HepG2 (cell line): ENCODE results near the gene OBSL1. TPM values are rescaled to one million over a fixed set of nuclear protein-coding genes. Genes with fewer than 3 reads are reported as not detected.

Experiments used
- ATAC-seq: fragments of 200-7000 bp; cut with Tn5 transposase; 3 replicates; pipeline ENCODE4 v1.9.1; 2020; ENCODE audit warnings: mild to moderate bottlenecking, moderate library complexity
- BruUV-seq: library from RNA; stranded (reverse); fragments of 400-500 nt; replicated peaks from 2 replicates; lab custom pipeline; 2021; lab: Mats Ljungman, UMichigan
- CTCF ChIA-PET: fragments of 300-600 bp; formaldehyde crosslinking; extraction: SDS; loops from one replicate; lab custom pipeline; 2021; ENCODE audit warnings: low total read pairs, inconsistent platforms, low intra/inter-chr PET ratio; lab: Yijun Ruan, JAX
- POLR2A ChIA-PET: fragments of 350-600 bp; sonication (Branson Sonifier 250); formaldehyde crosslinking; loops from one replicate; lab custom pipeline; 2020; ENCODE audit warnings: antibody characterized with exemption, inconsistent platforms; lab: Yijun Ruan, JAX
- DNase-seq: peaks from one replicate; pipeline ENCODE4 v3.0.0-alpha.2; 2015; ENCODE audit warnings: low spot score
- FAIRE-seq: peaks from 3 replicates; lab custom pipeline; 2011; peaks lifted over from hg19 to GRCh38; lab: Jason Lieb, UNC
- H2AFZ ChIP-seq: one replicate; pipeline ENCODE4 v1.6.1; 2011; ENCODE audit warnings: low read length, inconsistent platforms
- H3K27ac ChIP-seq: fragments of 300-600 bp; 3 replicates; pipeline ENCODE4 v1.8.0; 2011; ENCODE audit warnings: mixed run types, mild to moderate bottlenecking, mixed read lengths, low read length, inconsistent platforms; ENCODE audit not compliant: insufficient read depth; ENCODE audit errors: extremely low read length
- H3K27me3 ChIP-seq, 2 experiments: fragments of 200-600 bp in 1 of 2; 2 replicates in 1 of 2; 3 replicates in 1 of 2; pipeline versions ENCODE4 v1.6.0 to v1.8.0; 2011; ENCODE audit warnings: low read length in 2 of 2, mild to moderate bottlenecking in 2 of 2, moderate library complexity in 2 of 2, inconsistent platforms in 1 of 2; ENCODE audit not compliant: insufficient read depth in 2 of 2, control insufficient read depth in 1 of 2
- H3K36me3 ChIP-seq, 2 experiments: fragments of 200-600 bp in 1 of 2; replicated peaks in 1 of 2; 2 replicates in 1 of 2; 3 replicates in 1 of 2; pipeline versions ENCODE4 v1.5.1 to v1.8.0; 2011; ENCODE audit warnings: low read length in 2 of 2, inconsistent platforms in 1 of 2; ENCODE audit not compliant: insufficient read depth in 2 of 2, control insufficient read depth in 1 of 2
- H3K4me1 ChIP-seq: 2 replicates; pipeline ENCODE4 v1.5.1; 2012; ENCODE audit warnings: low read length, inconsistent platforms; ENCODE audit not compliant: insufficient read depth
- H3K4me2 ChIP-seq: 2 replicates; pipeline ENCODE4 v1.6.0; 2011; ENCODE audit warnings: low read depth, low read length, inconsistent platforms
- H3K4me3 ChIP-seq, 3 experiments: fragments of 200-600 bp in 1 of 3; sonication (generic), shearing (Covaris generic) in 1 of 3; replicated peaks in 1 of 3; 2 replicates each; pipeline ENCODE4 v1.5.1; 2011 to 2016; ENCODE audit warnings: low read length in 3 of 3, inconsistent platforms in 2 of 3, low read depth in 2 of 3, mild to moderate bottlenecking in 2 of 3, control low read depth in 1 of 3, mixed read lengths in 1 of 3; ENCODE audit not compliant: insufficient read depth in 1 of 3
- H3K79me2 ChIP-seq: one replicate; pipeline ENCODE4 v1.6.1; 2011; ENCODE audit warnings: low read length, inconsistent platforms; ENCODE audit not compliant: insufficient read depth
- H3K9ac ChIP-seq: 2 replicates; pipeline ENCODE4 v1.6.0; 2011; ENCODE audit warnings: mild to moderate bottlenecking, low read depth, low read length, inconsistent platforms; ENCODE audit not compliant: insufficient read depth
- H3K9me3 ChIP-seq: 2 replicates; pipeline ENCODE4 v1.5.1; 2012; ENCODE audit warnings: mild to moderate bottlenecking, low read length
- H4K20me1 ChIP-seq: 2 replicates; pipeline ENCODE4 v1.6.0; 2011; ENCODE audit warnings: inconsistent platforms, mild to moderate bottlenecking, low read length, moderate library complexity; ENCODE audit not compliant: insufficient read depth
- ARNT2 ChIP-seq: sonication (generic); formaldehyde crosslinking; IDR thresholded peaks from 2 replicates; pipeline ENCODE4 v1.8.0; 2022; ENCODE audit warnings: mild to moderate bottlenecking, low read depth, missing genetic modification reagents, moderate library complexity
- KLF9 ChIP-seq: IDR thresholded peaks from 2 replicates; pipeline ENCODE4 v1.6.1; 2016; ENCODE audit warnings: low read depth
- RBM22 ChIP-seq: fragments of 200-400 bp; formaldehyde crosslinking; optimal IDR thresholded peaks from 2 replicates; pipeline ENCODE3; 2017; ENCODE audit warnings: mild to moderate bottlenecking, low read length, moderate library complexity
- SIX4 ChIP-seq: sonication (generic); formaldehyde crosslinking; IDR thresholded peaks from 2 replicates; pipeline ENCODE4 v1.4.0; 2020; ENCODE audit warnings: missing genetic modification reagents
- ZNF552 ChIP-seq: sonication (generic); formaldehyde crosslinking; IDR thresholded peaks from 2 replicates; pipeline ENCODE4 v1.9.0; 2022; ENCODE audit warnings: missing genetic modification reagents, mild to moderate bottlenecking, borderline replicate concordance
- WGBS: methylation state at CpG from one replicate; pipeline ENCODE4 v1.1.6; 2017; ENCODE audit warnings: low lambda C conversion rate; 5-methylcytosine and 5-hydroxymethylcytosine counted together
- in situ Hi-C: cut with HindIII; loops from 2 replicates; pipeline ENCODE4 v1.10.0; 2017; ENCODE audit warnings: low pct_unique_long_range_greater_than_20kb; ENCODE audit not compliant: extremely low pct_ligation_motif_present
- intact Hi-C: fragments of 100-400 bp; cut with micrococcal nuclease; formaldehyde crosslinking; loops from one replicate; pipeline ENCODE4 v1.10.0; 2022; ENCODE audit not compliant: unreplicated experiment
- polyA plus RNA-seq, 8 experiments: library from polyadenylated mRNA; depleted of rRNA in 3 of 8; stranded (reverse) in 7 of 8; unstranded in 1 of 8; fragments of >200 nt; fragmentation: Illumina TruSeq in 4 of 8; extraction: Trizol in 4 of 8; gene quantifications; 2 replicates each; pipeline versions ENCODE4 v1.2.1 to v1.2.3, GENCODE V29; 2011 to 2016; ENCODE audit warnings: low read depth in 4 of 8, missing spikeins in 1 of 8, mixed read lengths in 1 of 8; ENCODE audit not compliant: insufficient read depth in 1 of 8
- total RNA-seq, 5 experiments: library from RNA; depleted of rRNA; stranded (reverse); fragments of >200 nt; fragmentation: Illumina TruSeq; extraction: Trizol; gene quantifications; 2 replicates each; pipeline ENCODE4 v1.2.3, GENCODE V29; 2016; ENCODE audit warnings: low read depth in 1 of 5
- TF ChIP-seq, protein P1 (sequence below): sonication (generic); formaldehyde crosslinking; IDR thresholded peaks from 2 replicates; pipeline ENCODE4 v1.8.1; 2023; ENCODE audit warnings: mild to moderate bottlenecking, missing genetic modification reagents
- TF ChIP-seq, protein P2 (sequence below): IDR thresholded peaks from 2 replicates; pipeline ENCODE4 v1.6.1; 2016
- TF ChIP-seq, protein P3 (sequence below): sonication (generic); formaldehyde crosslinking; IDR thresholded peaks from 2 replicates; pipeline ENCODE4 v1.9.0; 2022; ENCODE audit warnings: missing genetic modification reagents, mild to moderate bottlenecking, borderline replicate concordance
- TF ChIP-seq, protein P4 (sequence below): IDR thresholded peaks from 2 replicates; pipeline ENCODE4 v1.6.1; 2016; ENCODE audit warnings: missing compliant biosample characterization, missing genetic modification reagents, borderline replicate concordance
- TF ChIP-seq, protein P5 (sequence below): sonication (generic); formaldehyde crosslinking; IDR thresholded peaks from 2 replicates; pipeline ENCODE4 v1.4.0; 2020; ENCODE audit warnings: missing genetic modification reagents

Gene OBSL1
- total and polyA plus RNA-seq, 2 of the 13 experiments (the other 11 are each of a cell fraction or from before 2014, with no cell fraction given): 86.7 to 218 TPM

DNA sequence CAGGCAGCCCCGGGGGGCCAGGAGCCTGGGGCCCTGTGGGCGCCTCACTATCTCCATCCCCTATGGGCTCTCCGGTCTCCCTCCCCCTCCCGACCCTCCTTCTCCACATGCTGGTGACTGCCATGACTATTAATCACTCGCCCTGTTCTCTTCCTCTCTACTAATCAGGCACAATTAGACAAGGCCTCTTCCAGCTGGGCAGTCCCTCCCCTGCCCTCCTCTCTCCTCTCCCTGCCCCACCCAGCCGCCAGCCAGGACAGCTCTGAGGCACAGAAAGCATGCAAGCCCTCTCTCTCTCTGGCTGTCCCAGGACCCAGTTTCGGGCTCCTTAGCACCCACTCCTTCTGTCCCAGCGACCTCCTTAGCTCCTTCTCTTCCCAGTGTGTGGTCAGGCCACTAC lies 51.3 kb downstream of the OBSL1 start (continued):
- TF ChIP-seq, protein P1, sequence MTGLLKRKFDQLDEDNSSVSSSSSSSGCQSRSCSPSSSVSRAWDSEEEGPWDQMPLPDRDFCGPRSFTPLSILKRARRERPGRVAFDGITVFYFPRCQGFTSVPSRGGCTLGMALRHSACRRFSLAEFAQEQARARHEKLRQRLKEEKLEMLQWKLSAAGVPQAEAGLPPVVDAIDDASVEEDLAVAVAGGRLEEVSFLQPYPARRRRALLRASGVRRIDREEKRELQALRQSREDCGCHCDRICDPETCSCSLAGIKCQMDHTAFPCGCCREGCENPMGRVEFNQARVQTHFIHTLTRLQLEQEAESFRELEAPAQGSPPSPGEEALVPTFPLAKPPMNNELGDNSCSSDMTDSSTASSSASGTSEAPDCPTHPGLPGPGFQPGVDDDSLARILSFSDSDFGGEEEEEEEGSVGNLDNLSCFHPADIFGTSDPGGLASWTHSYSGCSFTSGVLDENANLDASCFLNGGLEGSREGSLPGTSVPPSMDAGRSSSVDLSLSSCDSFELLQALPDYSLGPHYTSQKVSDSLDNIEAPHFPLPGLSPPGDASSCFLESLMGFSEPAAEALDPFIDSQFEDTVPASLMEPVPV (CRISPR knock-in tag): no peak

DNA sequence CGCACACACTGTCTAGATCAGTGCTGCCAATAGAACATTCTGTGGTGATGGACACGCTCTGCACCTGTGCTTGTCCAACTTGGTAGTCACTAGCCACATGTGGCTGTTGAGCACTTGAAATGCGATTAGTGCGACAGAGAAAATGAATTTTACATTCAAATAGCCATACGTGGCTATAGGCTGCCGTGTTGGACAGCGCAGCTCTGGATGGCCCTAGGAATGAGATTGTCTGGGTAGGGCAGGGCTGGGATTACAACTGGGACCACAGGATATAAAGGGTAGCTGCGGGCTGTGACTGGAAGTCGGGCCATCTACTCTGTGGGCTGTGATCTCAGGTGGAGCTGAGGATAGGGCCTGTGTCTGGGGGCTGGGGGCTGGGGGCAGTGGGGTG lies 51.8 kb downstream of the OBSL1 start:
- no peak overlapping the region for H3K27ac ChIP-seq
- H3K9ac ChIP-seq: no peak overlapping the region
- WGBS: 46% methylated on average over 9 of the region's 9 CpGs
- in situ Hi-C loops: no loop called here
- TF ChIP-seq, protein P2, sequence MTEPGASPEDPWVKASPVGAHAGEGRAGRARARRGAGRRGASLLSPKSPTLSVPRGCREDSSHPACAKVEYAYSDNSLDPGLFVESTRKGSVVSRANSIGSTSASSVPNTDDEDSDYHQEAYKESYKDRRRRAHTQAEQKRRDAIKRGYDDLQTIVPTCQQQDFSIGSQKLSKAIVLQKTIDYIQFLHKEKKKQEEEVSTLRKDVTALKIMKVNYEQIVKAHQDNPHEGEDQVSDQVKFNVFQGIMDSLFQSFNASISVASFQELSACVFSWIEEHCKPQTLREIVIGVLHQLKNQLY: no peak
- TF ChIP-seq RBM22 (no peak), ZNF552 (no peak), KLF9 (CRISPR knock-in tag) (no peak), SIX4 (no peak), ARNT2 (CRISPR knock-in tag) (no peak)
- TF ChIP-seq, protein P3, sequence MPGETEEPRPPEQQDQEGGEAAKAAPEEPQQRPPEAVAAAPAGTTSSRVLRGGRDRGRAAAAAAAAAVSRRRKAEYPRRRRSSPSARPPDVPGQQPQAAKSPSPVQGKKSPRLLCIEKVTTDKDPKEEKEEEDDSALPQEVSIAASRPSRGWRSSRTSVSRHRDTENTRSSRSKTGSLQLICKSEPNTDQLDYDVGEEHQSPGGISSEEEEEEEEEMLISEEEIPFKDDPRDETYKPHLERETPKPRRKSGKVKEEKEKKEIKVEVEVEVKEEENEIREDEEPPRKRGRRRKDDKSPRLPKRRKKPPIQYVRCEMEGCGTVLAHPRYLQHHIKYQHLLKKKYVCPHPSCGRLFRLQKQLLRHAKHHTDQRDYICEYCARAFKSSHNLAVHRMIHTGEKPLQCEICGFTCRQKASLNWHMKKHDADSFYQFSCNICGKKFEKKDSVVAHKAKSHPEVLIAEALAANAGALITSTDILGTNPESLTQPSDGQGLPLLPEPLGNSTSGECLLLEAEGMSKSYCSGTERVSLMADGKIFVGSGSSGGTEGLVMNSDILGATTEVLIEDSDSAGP: no peak
- TF ChIP-seq, protein P4, sequence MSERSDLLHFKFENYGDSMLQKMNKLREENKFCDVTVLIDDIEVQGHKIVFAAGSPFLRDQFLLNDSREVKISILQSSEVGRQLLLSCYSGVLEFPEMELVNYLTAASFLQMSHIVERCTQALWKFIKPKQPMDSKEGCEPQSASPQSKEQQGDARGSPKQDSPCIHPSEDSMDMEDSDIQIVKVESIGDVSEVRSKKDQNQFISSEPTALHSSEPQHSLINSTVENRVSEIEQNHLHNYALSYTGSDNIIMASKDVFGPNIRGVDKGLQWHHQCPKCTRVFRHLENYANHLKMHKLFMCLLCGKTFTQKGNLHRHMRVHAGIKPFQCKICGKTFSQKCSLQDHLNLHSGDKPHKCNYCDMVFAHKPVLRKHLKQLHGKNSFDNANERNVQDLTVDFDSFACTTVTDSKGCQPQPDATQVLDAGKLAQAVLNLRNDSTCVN (CRISPR knock-in tag): no peak
- TF ChIP-seq, protein P5, sequence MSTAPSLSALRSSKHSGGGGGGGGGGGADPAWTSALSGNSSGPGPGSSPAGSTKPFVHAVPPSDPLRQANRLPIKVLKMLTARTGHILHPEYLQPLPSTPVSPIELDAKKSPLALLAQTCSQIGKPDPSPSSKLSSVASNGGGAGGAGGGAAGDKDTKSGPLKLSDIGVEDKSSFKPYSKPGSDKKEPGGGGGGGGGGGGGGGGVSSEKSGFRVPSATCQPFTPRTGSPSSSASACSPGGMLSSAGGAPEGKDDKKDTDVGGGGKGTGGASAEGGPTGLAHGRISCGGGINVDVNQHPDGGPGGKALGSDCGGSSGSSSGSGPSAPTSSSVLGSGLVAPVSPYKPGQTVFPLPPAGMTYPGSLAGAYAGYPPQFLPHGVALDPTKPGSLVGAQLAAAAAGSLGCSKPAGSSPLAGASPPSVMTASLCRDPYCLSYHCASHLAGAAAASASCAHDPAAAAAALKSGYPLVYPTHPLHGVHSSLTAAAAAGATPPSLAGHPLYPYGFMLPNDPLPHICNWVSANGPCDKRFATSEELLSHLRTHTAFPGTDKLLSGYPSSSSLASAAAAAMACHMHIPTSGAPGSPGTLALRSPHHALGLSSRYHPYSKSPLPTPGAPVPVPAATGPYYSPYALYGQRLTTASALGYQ (CRISPR knock-in tag): no peak
- TF ChIP-seq, all 625 proteins: peak for 0
- Histone ChIP-seq H3K9me3 (no peaks in the 10 kb centered on the region), H3K36me3 (no peaks in the 10 kb centered on the region), H3K79me2 (no peaks in the 10 kb centered on the region), H3K4me1 (peaks cover 29% of the 10 kb centered on the region; the same call in 1 of the 2 replicates), H3K27me3 (peaks cover 27 to 96% of the 10 kb centered on the region in 2 experiments), H3K4me3 (no peak overlapping the region), H2AFZ (no peak overlapping the region), H4K20me1 (no peaks in the 10 kb centered on the region; the same call in 1 of the 2 replicates), H3K4me2 (no peak overlapping the region)
- BruUV-seq: no TSS peak
- intact Hi-C loops: no loop called here
- CTCF ChIA-PET: no interaction called here
- FAIRE-seq (no peak), DNase-seq (no peak), ATAC-seq (no peak)
- POLR2A ChIA-PET: interaction anchor here (1.7 to 1.9 kb wide), 2 partner anchors 21 kb away, joined by 5 to 7 read pairs; partner anchors contain the start of gene GMPPA
